ENCODE measurements around the gene CBLIF.
"Not testable (repeated sequence)": the region's sequence is repeated elsewhere in the genome, so short reads cannot be mapped to it uniquely, and the experiment has no call there.

CBLIF gene

GRCh38 chr11:59845399-59845798 is at the start of gene CBLIF:
CBLIF (minus strand) TSS chr11:59845499; CDS start chr11:59845453, 46 bp downstream.
- DNase-seq = no peak

DNA sequence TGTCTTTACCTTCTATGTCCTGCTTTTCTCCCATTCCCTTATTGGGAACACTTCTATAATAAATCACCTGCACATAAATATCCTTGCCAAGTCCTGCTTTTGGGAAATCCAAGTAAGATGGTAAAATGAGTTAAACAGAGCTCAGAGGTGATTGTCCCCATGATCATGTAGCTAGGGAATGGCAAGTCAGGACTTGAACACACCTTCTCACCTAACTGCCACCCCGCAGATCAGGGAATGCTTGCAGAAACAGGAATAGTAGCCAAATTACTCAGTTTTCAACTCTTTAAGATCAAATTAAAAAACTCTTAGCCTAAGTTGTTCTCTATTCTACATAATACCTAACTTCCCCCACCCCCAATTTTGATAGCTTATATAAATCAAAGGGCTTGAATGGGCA is 49.3 kb upstream of the CBLIF start:
- no peak for DNase-seq

DNA sequence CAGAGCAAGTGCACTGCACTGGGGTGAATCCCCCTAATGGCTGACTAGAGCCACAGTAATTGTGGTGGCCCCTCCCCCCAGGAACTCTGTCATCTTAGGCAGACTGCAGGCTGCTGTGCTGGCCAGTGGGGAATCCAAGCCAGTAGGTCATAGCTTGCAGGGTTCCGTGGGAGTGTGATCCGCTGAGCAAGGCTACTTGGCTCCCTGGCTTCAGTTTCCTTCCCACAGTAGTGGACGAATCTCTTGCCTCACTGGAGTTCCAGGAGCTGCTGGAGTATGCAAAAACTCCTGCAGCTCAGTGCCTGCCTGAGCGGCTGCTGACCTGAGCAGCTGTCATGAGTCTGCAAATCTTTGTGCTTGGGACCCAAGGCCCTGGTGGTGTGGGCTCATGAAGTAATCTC is 46.5 kb upstream of the CBLIF start:
- no peak for DNase-seq

GRCh38 chr11:59887156-59887555 is 41.9 kb upstream of the CBLIF start:
- DNase-seq = not testable (repeated sequence)

GRCh38 chr11:59883597-59883996 is 38.3 kb upstream of the CBLIF start:
- no peak for DNase-seq

DNA sequence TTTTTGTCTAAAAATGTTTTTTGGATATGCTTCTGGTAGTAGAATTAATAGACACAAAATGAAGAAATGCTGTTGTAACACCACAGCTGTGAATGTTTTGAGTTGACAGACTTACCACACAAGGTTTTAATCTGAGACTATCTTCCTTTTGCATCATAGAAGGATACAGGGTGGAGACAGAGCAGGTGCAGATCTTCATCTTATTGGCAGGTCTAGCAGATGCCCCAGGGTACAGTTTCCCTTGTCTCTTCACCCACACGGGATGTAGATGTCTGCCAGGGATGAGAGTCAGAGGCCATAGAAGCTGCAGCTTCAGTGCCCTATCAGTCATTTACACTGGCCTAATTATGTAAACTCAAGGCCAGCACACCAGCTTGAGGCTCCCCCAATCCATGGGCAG is 34.3 kb upstream of the CBLIF start:
- no peak for DNase-seq

GRCh38 chr11:59878575-59878974 is 33.3 kb upstream of the CBLIF start, which contains the start of gene OOSP3:
OOSP3 (plus strand) TSS chr11:59878782; CDS start chr11:59878809, 27 bp downstream.
- no peak for DNase-seq

GRCh38 chr11:59877784-59878183 is 32.5 kb upstream of the CBLIF start:
- no peak for DNase-seq

DNA sequence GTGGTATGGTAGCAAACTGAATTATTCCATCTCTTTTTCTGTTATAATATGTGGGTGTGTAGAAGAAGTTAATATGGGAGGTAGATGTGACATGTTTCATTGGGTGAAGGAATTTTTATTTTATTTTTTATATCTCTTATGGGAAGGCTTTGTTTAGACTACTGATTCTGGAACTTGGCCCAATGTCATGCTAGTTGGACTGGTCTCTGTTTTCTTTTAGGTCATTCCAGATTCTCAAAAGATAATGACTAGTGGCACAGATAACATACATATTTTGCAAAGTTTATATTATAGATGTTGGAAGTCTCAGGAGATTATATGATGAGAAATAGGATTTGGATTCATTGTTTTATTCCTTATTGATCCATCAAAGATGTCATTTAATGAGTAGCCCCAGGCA is 32.0 kb upstream of the CBLIF start:
- no peak for DNase-seq

- no peak for DNase-seq
These were observed 30.7 kb upstream of the CBLIF start for GRCh38 chr11:59875856-59876519.

- DNase-seq = no peak
These were observed 26.8 kb upstream of the CBLIF start for GRCh38 chr11:59872076-59872475.

DNA sequence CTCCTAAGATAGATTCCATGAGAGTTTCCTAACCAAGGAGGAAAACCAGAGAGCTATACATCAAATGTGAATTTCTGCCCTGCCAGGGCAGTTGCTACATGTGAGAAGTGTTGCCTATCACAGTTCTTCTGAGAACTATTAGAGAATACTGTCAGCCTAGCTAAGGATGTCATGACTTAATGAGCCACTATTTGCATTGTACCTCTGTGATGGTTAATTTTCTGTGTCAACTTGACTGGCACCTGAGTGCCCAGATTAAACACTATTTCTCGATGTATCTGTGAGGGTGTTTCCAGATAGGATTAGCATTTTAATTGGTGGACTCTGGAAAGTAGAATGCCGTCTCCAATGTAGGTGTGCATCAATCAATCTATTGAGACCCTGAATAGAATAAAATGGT is 22.6 kb upstream of the CBLIF start:
- DNase-seq = no peak

- DNase-seq = no peak
These were observed 21.5 kb upstream of the CBLIF start for GRCh38 chr11:59866836-59867235.

- peak; percentile 14 for DNase-seq
These were observed 21.1 kb upstream of the CBLIF start, which contains the start of gene TCN1 for GRCh38 chr11:59866397-59866796. TCN1 (minus strand) TSS chr11:59866487; CDS start chr11:59866470, 17 bp downstream.

- DNase-seq = no peak
These were observed 19.7 kb upstream of the CBLIF start for GRCh38 chr11:59865031-59865430.

DNA sequence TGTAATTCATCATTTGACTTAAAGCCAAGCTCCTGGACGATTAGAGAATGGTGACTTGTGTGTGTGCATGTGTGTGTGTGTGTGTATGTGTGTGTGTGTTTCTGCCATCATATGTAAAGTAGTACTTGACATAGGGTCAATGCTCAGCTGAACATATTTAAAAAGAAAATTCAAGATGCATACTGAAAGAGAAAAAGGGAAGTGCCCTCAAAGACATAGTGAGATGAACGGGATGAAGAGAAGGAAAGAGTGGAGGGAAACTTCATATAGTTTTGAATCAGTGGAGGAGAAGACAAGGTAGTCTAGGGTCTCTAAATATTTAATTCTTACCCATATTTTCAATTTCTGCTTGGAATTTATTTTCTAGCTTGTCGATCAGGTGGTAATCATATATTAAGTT is 17.0 kb upstream of the CBLIF start:
- no peak for DNase-seq

GRCh38 chr11:59859673-59860072 is 14.4 kb upstream of the CBLIF start:
- no peak for DNase-seq

DNA sequence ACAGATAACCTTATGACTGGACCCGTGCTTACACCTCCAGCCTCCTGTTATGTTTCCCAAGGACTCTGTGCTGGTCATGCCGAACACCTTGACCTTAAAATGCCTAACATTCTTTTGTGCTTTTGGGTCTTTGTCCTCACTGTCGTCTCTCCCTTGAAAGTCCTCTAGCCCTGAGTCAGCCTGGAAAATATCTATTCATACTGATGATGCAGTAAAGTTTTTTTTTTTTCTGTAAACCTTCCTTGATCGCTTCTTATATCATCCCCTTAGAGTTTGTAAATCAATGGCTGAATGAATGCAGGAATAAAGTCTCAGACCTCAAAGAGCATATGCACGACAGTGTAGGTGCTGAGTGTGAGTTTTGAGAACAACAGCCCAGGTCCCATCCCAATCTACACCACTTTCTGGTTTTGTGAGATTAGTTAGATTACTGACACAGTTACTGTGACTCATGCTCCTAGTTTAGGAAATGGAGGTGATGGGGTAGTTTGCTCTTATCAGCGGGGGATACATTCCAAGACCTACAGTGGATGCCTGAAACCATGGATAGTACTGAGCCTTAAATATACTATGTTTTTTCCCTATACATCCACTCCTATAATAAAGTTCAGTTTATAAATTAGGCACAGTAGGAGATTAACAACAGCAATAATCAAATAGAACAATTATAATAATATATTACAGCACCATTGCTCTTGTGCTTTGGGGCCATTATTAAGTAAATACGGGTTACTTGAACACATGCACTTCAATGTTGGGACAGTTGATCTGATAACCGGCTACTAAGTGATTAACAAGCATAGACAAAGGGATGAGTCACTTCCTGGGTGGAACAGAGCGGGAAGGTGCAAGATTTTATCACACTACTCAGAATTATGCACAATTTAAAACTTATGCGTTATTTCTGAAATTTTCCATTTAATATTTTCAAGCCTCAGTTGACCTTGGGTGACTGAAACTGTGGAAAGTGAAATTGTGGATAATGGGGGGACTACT is 12.4 kb upstream of the CBLIF start:
- DNase-seq = peak; percentile 47

GRCh38 chr11:59854871-59855270 is 9.6 kb upstream of the CBLIF start:
- DNase-seq = no peak

- not testable (repeated sequence) for DNase-seq
These were observed 6.1 kb upstream of the CBLIF start for GRCh38 chr11:59851416-59851815.

DNA sequence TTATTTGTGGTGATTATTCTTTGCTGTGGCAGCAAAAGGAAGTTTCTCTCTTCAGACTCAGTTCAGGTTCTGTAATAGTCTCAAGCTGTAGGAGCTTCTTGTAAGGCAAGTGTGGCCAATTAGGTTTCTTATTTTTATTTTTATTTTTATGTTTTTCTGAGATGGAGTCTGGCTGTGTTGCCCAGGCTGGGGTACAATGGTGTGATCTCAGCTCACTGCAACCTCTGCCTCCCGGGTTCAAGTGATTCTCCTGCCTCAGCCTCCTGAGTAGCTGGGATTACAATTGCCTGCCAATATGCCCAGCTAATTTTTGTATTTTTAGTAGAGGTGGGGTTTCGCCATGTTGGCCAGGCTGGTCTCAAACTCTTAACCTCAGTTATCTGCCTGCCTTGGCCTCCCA is 4.3 kb upstream of the CBLIF start:
- DNase-seq = not testable (repeated sequence)

- no peak for DNase-seq
These were observed 3.8 kb upstream of the CBLIF start for GRCh38 chr11:59849129-59849528.

- DNase-seq = not testable (repeated sequence)
These were observed 3.1 kb upstream of the CBLIF start for GRCh38 chr11:59848439-59848838.

- no peak for DNase-seq
These were observed 2.3 kb upstream of the CBLIF start for GRCh38 chr11:59847626-59848025.

Data from CD4-positive, alpha-beta T cell treated with Interleukin-17A for 1 hour (primary cell).